Activated naive CD8-positive, alpha-beta T cell (primary cell): Measurements from ENCODE around the gene DPPA3.
"Not testable (repeated sequence)": the region's sequence is repeated elsewhere in the genome, so short reads cannot be mapped to it uniquely, and the experiment has no call there.

Source experiments
- H3K27ac Mint-ChIP-seq: one replicate; pipeline ENCODE4 v1.8.0; 2021; ENCODE audit warnings: mixed read lengths
- H3K27me3 Mint-ChIP-seq: one replicate; pipeline ENCODE4 v1.8.0; 2021; ENCODE audit warnings: mixed read lengths
- H3K36me3 Mint-ChIP-seq: one replicate; pipeline ENCODE4 v1.8.0; 2021; ENCODE audit warnings: mixed read lengths
- H3K4me1 Mint-ChIP-seq: one replicate; pipeline ENCODE4 v1.8.0; 2021; ENCODE audit warnings: low read depth, mixed read lengths
- H3K4me3 Mint-ChIP-seq: one replicate; pipeline ENCODE4 v1.8.0; 2021; ENCODE audit warnings: mild to moderate bottlenecking, mixed read lengths
- H3K9me3 Mint-ChIP-seq: one replicate; pipeline ENCODE4 v1.8.0; 2021; ENCODE audit warnings: low read depth, mixed read lengths

The DPPA3 gene

GRCh38 chr12:7751941-7752922, 41.0 kb downstream of the DPPA3 start:
- H3K9me3 Mint-ChIP-seq, H3K36me3 Mint-ChIP-seq, H3K4me3 Mint-ChIP-seq, H3K27me3 Mint-ChIP-seq, H3K4me1 Mint-ChIP-seq, H3K27ac Mint-ChIP-seq: not testable (repeated sequence)

GRCh38 chr12:7755668-7756067, 44.4 kb downstream of the DPPA3 start:
- not testable (repeated sequence) for H3K27me3 Mint-ChIP-seq, H3K36me3 Mint-ChIP-seq, H3K9me3 Mint-ChIP-seq, H3K4me1 Mint-ChIP-seq, H3K4me3 Mint-ChIP-seq, H3K27ac Mint-ChIP-seq

GRCh38 chr12:7756993-7757392, 45.8 kb downstream of the DPPA3 start:
- no peaks in the 10 kb centered on the region for H3K4me1 Mint-ChIP-seq
- no peak overlapping the region for H3K27ac Mint-ChIP-seq
- no peaks in the 10 kb centered on the region for H3K9me3 Mint-ChIP-seq
- H3K27me3 Mint-ChIP-seq = no peaks in the 10 kb centered on the region
- no peaks in the 10 kb centered on the region for H3K36me3 Mint-ChIP-seq
- no peak overlapping the region for H3K4me3 Mint-ChIP-seq

- Mint-ChIP-seq H3K36me3 (no peaks in the 10 kb centered on the region), H3K9me3 (no peaks in the 10 kb centered on the region), H3K27ac (no peak overlapping the region), H3K4me1 (no peaks in the 10 kb centered on the region), H3K27me3 (no peaks in the 10 kb centered on the region), H3K4me3 (no peak overlapping the region)
Observed at GRCh38 chr12:7758766-7759140, 47.5 kb downstream of the DPPA3 start.
